H1 (cell line): ENCODE data around the gene DND1. TPM values are rescaled to one million over a fixed set of nuclear protein-coding genes. Genes with fewer than 3 reads are reported as not detected.

Source experiments
- JUND ChIP-seq: IDR thresholded peaks from 2 replicates; pipeline ENCODE4 v1.6.1; 2011; ENCODE audit warnings: mild to moderate bottlenecking, improper control_type of control experiment, low read length
- NRF1 ChIP-seq: IDR thresholded peaks from 2 replicates; pipeline ENCODE4 v1.6.1; 2011; ENCODE audit warnings: mild to moderate bottlenecking, low read depth, low read length, improper control_type of control experiment
- SAP30 ChIP-seq: fragments of 300-600 bp; sonication (generic); IDR thresholded peaks from 2 replicates; pipeline ENCODE4 v1.7.1; 2012; ENCODE audit warnings: low read length, moderate library complexity, mild to moderate bottlenecking, inconsistent platforms; ENCODE audit not compliant: insufficient read depth, insufficient replicate concordance
- polyA plus RNA-seq, 7 experiments: library from polyadenylated mRNA; depleted of rRNA in 3 of 7; stranded (reverse) in 5 of 7; unstranded in 2 of 7; fragments of >200 nt in 5 of 7; fragments of 200-250 nt in 2 of 7; gene quantifications; 1 replicate in 5 of 7; 2 replicates in 1 of 7; 4 replicates in 1 of 7; pipeline versions ENCODE4 v1.2.1 to v1.2.3, GENCODE V29; 2011 to 2013; ENCODE audit warnings: missing spikeins in 2 of 7, mixed read lengths in 2 of 7
- total RNA-seq: library from RNA; stranded (reverse); fragmentation: NEBNext Ultra II Directional; extraction: Animal tissue kit (Norgen Biotek cat#: 25700); gene quantifications from 2 replicates; pipeline ENCODE4 v1.2.1, GENCODE V29; 2021
- TF ChIP-seq, protein P1 (sequence below): fragments of 300-600 bp; sonication (generic); IDR thresholded peaks from 2 replicates; pipeline ENCODE4 v1.7.1; 2012; ENCODE audit warnings: low read length, moderate library complexity, mild to moderate bottlenecking, inconsistent platforms; ENCODE audit not compliant: insufficient replicate concordance
- TF ChIP-seq, protein P2 (sequence below): IDR thresholded peaks from 2 replicates; pipeline ENCODE4 v1.6.1; 2011; ENCODE audit warnings: low read length, improper control_type of control experiment

The DND1 gene
- total and polyA plus RNA-seq, 2 of the 8 experiments (the other 6 are each of a cell fraction or from before 2014, with no cell fraction given), result 0.41 to 2.1 TPM

DNA sequence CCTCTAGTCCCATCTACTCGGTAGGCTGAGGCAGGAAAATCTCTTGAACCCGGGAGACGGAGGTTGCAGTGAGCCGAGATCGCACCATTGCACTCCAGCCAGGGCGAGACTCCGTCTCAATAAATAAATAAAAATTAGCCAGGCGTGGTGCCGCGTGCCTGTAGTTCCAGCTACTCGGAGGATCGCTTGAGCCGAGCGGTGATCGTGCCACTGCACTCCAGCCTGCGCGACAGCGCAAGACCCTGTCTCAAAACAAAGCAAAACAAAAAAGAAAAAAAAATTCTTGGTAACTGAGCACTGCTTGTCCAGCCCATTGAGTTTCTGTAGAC lies 9.4 kb downstream of the DND1 start (continued):
- TF ChIP-seq, protein P1, sequence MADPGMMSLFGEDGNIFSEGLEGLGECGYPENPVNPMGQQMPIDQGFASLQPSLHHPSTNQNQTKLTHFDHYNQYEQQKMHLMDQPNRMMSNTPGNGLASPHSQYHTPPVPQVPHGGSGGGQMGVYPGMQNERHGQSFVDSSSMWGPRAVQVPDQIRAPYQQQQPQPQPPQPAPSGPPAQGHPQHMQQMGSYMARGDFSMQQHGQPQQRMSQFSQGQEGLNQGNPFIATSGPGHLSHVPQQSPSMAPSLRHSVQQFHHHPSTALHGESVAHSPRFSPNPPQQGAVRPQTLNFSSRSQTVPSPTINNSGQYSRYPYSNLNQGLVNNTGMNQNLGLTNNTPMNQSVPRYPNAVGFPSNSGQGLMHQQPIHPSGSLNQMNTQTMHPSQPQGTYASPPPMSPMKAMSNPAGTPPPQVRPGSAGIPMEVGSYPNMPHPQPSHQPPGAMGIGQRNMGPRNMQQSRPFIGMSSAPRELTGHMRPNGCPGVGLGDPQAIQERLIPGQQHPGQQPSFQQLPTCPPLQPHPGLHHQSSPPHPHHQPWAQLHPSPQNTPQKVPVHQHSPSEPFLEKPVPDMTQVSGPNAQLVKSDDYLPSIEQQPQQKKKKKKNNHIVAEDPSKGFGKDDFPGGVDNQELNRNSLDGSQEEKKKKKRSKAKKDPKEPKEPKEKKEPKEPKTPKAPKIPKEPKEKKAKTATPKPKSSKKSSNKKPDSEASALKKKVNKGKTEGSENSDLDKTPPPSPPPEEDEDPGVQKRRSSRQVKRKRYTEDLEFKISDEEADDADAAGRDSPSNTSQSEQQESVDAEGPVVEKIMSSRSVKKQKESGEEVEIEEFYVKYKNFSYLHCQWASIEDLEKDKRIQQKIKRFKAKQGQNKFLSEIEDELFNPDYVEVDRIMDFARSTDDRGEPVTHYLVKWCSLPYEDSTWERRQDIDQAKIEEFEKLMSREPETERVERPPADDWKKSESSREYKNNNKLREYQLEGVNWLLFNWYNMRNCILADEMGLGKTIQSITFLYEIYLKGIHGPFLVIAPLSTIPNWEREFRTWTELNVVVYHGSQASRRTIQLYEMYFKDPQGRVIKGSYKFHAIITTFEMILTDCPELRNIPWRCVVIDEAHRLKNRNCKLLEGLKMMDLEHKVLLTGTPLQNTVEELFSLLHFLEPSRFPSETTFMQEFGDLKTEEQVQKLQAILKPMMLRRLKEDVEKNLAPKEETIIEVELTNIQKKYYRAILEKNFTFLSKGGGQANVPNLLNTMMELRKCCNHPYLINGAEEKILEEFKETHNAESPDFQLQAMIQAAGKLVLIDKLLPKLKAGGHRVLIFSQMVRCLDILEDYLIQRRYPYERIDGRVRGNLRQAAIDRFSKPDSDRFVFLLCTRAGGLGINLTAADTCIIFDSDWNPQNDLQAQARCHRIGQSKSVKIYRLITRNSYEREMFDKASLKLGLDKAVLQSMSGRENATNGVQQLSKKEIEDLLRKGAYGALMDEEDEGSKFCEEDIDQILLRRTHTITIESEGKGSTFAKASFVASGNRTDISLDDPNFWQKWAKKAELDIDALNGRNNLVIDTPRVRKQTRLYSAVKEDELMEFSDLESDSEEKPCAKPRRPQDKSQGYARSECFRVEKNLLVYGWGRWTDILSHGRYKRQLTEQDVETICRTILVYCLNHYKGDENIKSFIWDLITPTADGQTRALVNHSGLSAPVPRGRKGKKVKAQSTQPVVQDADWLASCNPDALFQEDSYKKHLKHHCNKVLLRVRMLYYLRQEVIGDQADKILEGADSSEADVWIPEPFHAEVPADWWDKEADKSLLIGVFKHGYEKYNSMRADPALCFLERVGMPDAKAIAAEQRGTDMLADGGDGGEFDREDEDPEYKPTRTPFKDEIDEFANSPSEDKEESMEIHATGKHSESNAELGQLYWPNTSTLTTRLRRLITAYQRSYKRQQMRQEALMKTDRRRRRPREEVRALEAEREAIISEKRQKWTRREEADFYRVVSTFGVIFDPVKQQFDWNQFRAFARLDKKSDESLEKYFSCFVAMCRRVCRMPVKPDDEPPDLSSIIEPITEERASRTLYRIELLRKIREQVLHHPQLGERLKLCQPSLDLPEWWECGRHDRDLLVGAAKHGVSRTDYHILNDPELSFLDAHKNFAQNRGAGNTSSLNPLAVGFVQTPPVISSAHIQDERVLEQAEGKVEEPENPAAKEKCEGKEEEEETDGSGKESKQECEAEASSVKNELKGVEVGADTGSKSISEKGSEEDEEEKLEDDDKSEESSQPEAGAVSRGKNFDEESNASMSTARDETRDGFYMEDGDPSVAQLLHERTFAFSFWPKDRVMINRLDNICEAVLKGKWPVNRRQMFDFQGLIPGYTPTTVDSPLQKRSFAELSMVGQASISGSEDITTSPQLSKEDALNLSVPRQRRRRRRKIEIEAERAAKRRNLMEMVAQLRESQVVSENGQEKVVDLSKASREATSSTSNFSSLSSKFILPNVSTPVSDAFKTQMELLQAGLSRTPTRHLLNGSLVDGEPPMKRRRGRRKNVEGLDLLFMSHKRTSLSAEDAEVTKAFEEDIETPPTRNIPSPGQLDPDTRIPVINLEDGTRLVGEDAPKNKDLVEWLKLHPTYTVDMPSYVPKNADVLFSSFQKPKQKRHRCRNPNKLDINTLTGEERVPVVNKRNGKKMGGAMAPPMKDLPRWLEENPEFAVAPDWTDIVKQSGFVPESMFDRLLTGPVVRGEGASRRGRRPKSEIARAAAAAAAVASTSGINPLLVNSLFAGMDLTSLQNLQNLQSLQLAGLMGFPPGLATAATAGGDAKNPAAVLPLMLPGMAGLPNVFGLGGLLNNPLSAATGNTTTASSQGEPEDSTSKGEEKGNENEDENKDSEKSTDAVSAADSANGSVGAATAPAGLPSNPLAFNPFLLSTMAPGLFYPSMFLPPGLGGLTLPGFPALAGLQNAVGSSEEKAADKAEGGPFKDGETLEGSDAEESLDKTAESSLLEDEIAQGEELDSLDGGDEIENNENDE, result no peak
- TF ChIP-seq, protein P2, sequence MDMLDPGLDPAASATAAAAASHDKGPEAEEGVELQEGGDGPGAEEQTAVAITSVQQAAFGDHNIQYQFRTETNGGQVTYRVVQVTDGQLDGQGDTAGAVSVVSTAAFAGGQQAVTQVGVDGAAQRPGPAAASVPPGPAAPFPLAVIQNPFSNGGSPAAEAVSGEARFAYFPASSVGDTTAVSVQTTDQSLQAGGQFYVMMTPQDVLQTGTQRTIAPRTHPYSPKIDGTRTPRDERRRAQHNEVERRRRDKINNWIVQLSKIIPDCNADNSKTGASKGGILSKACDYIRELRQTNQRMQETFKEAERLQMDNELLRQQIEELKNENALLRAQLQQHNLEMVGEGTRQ, result no peak
- TF ChIP-seq NRF1, result no peak
- TF ChIP-seq SAP30, result no peak
- TF ChIP-seq JUND, result no peak
